OCI-LY1 (cell line): ENCODE results near the gene ZDHHC14.

Experiments
- CTCF ChIP-seq: fragments of 200-600 bp; sonication (generic), shearing (Covaris generic); IDR thresholded peaks from 2 replicates; pipeline ENCODE4 v1.5.1; 2017; ENCODE audit warnings: mild to moderate bottlenecking, antibody characterized with exemption, low read length, moderate library complexity, mixed read lengths
- EZH2 ChIP-seq: fragments of 200-600 bp; sonication (generic), shearing (Covaris generic); IDR thresholded peaks from 2 replicates; pipeline ENCODE4 v1.8.0; 2017; ENCODE audit warnings: borderline replicate concordance, mixed run types, mild to moderate bottlenecking, antibody characterized with exemption, low read length, moderate library complexity, mixed read lengths

- no peak for TF ChIP-seq EZH2
- TF ChIP-seq CTCF: no peak
Observed at GRCh38 chr6:157445277-157446009, 64.5 kb downstream of the ZDHHC14 start.
